MCF 10A (cell line): ENCODE data around the gene SLC9A8. TPM values are rescaled to one million over a fixed set of nuclear protein-coding genes. Genes with fewer than 3 reads are reported as not detected.

Experiments
- BruUV-seq: library from RNA; stranded (reverse); fragments of 400-500 nt; replicated peaks from 2 replicates; lab custom pipeline; 2021; lab: Mats Ljungman, UMichigan
- CTCF ChIA-PET: fragments of 300-600 bp; sonication (Branson Sonifier 250); formaldehyde crosslinking; extraction: SDS; loops from one replicate; lab custom pipeline; 2021; ENCODE audit warnings: antibody characterized with exemption, inconsistent platforms; lab: Yijun Ruan, JAX
- POLR2A ChIA-PET: fragments of 300-600, 350-650 bp; sonication (Branson Sonifier 250); formaldehyde crosslinking; extraction: SDS; loops from one replicate; lab custom pipeline; 2020; ENCODE audit warnings: antibody characterized with exemption, inconsistent platforms; lab: Yijun Ruan, JAX
- DNase-seq: peaks from one replicate; pipeline ENCODE4 v3.0.0-alpha.2; 2018; ENCODE audit not compliant: unreplicated experiment
- H3K27ac Mint-ChIP-seq: one replicate; pipeline ENCODE4 v1.8.0; 2022; ENCODE audit warnings: mild to moderate bottlenecking, low read depth, mixed read lengths; ENCODE audit not compliant: unreplicated experiment
- H3K27me3 Mint-ChIP-seq: one replicate; pipeline ENCODE4 v1.8.0; 2022; ENCODE audit warnings: mixed read lengths; ENCODE audit not compliant: insufficient read depth, unreplicated experiment
- H3K36me3 Mint-ChIP-seq: one replicate; pipeline ENCODE4 v1.8.0; 2022; ENCODE audit warnings: mild to moderate bottlenecking, moderate library complexity, mixed read lengths; ENCODE audit not compliant: insufficient read depth, unreplicated experiment
- H3K4me1 Mint-ChIP-seq: one replicate; pipeline ENCODE4 v1.8.0; 2022; ENCODE audit warnings: mixed read lengths; ENCODE audit not compliant: insufficient read depth, unreplicated experiment
- H3K4me3 Mint-ChIP-seq: one replicate; pipeline ENCODE4 v1.8.0; 2022; ENCODE audit warnings: mild to moderate bottlenecking, moderate library complexity, mixed read lengths; ENCODE audit not compliant: unreplicated experiment
- H3K9me3 Mint-ChIP-seq: one replicate; pipeline ENCODE4 v1.8.0; 2022; ENCODE audit warnings: mixed read lengths; ENCODE audit not compliant: unreplicated experiment
- CTCF ChIP-seq: fragments of 200-600 bp; IDR thresholded peaks from one replicate; pipeline ENCODE4 v1.8.0; 2022; ENCODE audit warnings: antibody characterized with exemption, mild to moderate bottlenecking; ENCODE audit not compliant: unreplicated experiment
- intact Hi-C: fragments of 100-400 bp; cut with micrococcal nuclease; formaldehyde crosslinking; loops from 2 replicates; pipeline ENCODE4 v1.14.1; 2022
- total RNA-seq: library from RNA; stranded (reverse); gene quantifications from 2 replicates; pipeline ENCODE4 v1.2.3, GENCODE V29; 2022

Gene SLC9A8
- total RNA-seq, 1 experiment from 2014 or later, result 14.6 TPM

- Mint-ChIP-seq H3K4me3 (no peak overlapping the region), H3K27ac (no peak overlapping the region), H3K9me3 (no peaks in the 10 kb centered on the region), H3K4me1 (peaks cover 7% of the 10 kb centered on the region), H3K36me3 (peaks cover 35% of the 10 kb centered on the region), H3K27me3 (no peaks in the 10 kb centered on the region)
- TF ChIP-seq CTCF, result no peak
- intact Hi-C loops, result no loop called here
- no peak for DNase-seq
- ChIA-PET CTCF (interaction anchor here (0.6 to 3.7 kb wide), 11 partner anchors 9 to 350 kb away, joined by 3 to 20 read pairs (median 4); no protein-coding TSS in a partner anchor), POLR2A (interaction anchor here (0.6 to 2.0 kb wide), 2 partner anchors 25 to 192 kb away, joined by 3 to 4 read pairs; no protein-coding TSS in a partner anchor)
- no TSS peak for BruUV-seq
Measured at GRCh38 chr20:49890471-49891361, 78.1 kb downstream of the SLC9A8 start.

GRCh38 chr20:49891476-49892110 is 79.0 kb downstream of the SLC9A8 start:
- H3K9me3 Mint-ChIP-seq, result no peaks in the 10 kb centered on the region
- no peak overlapping the region for H3K4me3 Mint-ChIP-seq
- ChIA-PET POLR2A (interaction anchor here (0.6 kb wide), 1 partner anchor 180 kb away, joined by 3 read pairs; no protein-coding TSS in a partner anchor), CTCF (interaction anchor here (0.6 to 1.2 kb wide), 8 partner anchors 21 to 383 kb away, joined by 3 to 5 read pairs (median 3); no protein-coding TSS in a partner anchor)
- no peak overlapping the region for H3K27ac Mint-ChIP-seq
- no peak for DNase-seq
- peaks cover 28% of the 10 kb centered on the region for H3K36me3 Mint-ChIP-seq
- no peaks in the 10 kb centered on the region for H3K27me3 Mint-ChIP-seq
- intact Hi-C loops, result no loop called here
- no peak for TF ChIP-seq CTCF
- H3K4me1 Mint-ChIP-seq, result peaks cover 13% of the 10 kb centered on the region
- BruUV-seq, result no TSS peak

GRCh38 chr20:49892260-49892659 is 79.6 kb downstream of the SLC9A8 start:
- no peaks in the 10 kb centered on the region for H3K9me3 Mint-ChIP-seq
- CTCF ChIA-PET, result interaction anchor here (0.7 to 1.6 kb wide), 6 partner anchors 20 to 386 kb away, joined by 3 to 4 read pairs (median 3); no protein-coding TSS in a partner anchor
- H3K27me3 Mint-ChIP-seq, result no peaks in the 10 kb centered on the region
- no peak overlapping the region for H3K27ac Mint-ChIP-seq
- intact Hi-C loops, result no loop called here
- POLR2A ChIA-PET, result interaction anchor here (0.6 kb wide), 1 partner anchor 179 kb away, joined by 3 read pairs; no protein-coding TSS in a partner anchor
- DNase-seq, result no peak
- H3K4me3 Mint-ChIP-seq, result no peak overlapping the region
- peaks cover 13% of the 10 kb centered on the region for H3K4me1 Mint-ChIP-seq
- no peak for TF ChIP-seq CTCF
- no TSS peak for BruUV-seq
- peaks cover 26% of the 10 kb centered on the region for H3K36me3 Mint-ChIP-seq

GRCh38 chr20:49892817-49893216 is 80.2 kb downstream of the SLC9A8 start:
- POLR2A ChIA-PET, result no interaction called here
- no peak for TF ChIP-seq CTCF
- intact Hi-C loops, result no loop called here
- peaks cover 23% of the 10 kb centered on the region for H3K36me3 Mint-ChIP-seq
- no peak for DNase-seq
- no TSS peak for BruUV-seq
- no peak overlapping the region for H3K4me3 Mint-ChIP-seq
- CTCF ChIA-PET, result interaction anchor here (0.7 to 1.6 kb wide), 8 partner anchors 47 to 386 kb away, joined by 3 to 4 read pairs (median 3); no protein-coding TSS in a partner anchor
- H3K27ac Mint-ChIP-seq, result no peak overlapping the region
- H3K27me3 Mint-ChIP-seq, result no peaks in the 10 kb centered on the region
- no peaks in the 10 kb centered on the region for H3K9me3 Mint-ChIP-seq
- H3K4me1 Mint-ChIP-seq, result peaks cover 13% of the 10 kb centered on the region
